Activated CD8-positive, alpha-beta memory T cell treated with anti-CD3 and anti-CD28 coated beads for 4 hours (primary cell): ENCODE results near the gene SMOC2.
"Not testable (repeated sequence)": the region's sequence is repeated elsewhere in the genome, so short reads cannot be mapped to it uniquely, and the experiment has no call there.

ENCODE experiments used
- DNase-seq, 2 donors: peaks; one replicate each; pipeline ENCODE4 v3.0.0-alpha.2; 2020; ENCODE audit warnings: low read depth in 2 of 2

SMOC2 gene

GRCh38 chr6:168538188-168538891 is 97.4 kb downstream of the SMOC2 start:
- not testable (repeated sequence) for DNase-seq

DNA sequence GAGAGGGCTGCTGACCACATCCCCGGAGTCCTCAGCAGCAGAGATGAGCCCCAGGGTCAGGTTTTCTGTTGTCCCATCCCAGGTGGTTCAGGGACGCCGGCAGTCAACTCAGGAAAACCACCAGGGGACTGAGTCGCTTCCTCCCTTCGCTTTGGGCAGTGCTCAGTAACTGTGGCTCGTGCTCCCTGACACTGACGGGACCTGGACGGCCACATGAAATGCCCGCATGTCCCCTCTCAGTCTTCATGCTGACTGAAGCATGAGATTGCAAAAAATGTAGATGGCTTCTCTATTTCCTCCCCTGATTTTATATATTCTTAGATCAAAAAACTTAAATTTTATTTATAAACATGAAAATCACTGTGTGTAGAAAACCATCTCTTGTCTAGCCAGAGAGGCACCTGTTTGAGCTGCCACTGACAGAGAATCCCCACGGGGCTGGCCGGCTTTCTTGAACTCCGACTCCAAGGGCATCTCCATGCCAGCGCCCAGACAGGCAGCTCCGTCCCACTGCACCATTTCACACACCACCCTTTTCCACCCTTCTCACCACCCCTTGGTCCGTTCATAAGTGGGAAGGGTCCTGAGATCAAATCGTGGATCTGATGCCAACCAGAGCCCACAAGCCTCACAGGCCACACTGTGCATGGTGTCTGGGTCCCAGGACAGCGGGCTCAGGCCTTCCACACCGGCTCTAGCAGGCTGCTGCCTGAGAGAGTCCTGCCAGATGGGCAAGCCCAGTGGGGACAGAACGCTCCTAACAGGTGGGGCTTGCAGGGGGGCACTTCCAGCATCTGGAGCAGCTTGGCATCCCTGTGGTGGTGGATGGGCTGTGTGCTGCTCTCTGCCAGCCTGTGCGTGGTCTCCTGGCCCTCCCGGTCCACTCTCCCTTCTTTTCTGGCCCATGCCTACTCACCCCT is 98.2 kb downstream of the SMOC2 start:
- no peak for DNase-seq

- DNase-seq: no peak
Measured at GRCh38 chr6:168540713-168541291, 99.8 kb downstream of the SMOC2 start.

DNA sequence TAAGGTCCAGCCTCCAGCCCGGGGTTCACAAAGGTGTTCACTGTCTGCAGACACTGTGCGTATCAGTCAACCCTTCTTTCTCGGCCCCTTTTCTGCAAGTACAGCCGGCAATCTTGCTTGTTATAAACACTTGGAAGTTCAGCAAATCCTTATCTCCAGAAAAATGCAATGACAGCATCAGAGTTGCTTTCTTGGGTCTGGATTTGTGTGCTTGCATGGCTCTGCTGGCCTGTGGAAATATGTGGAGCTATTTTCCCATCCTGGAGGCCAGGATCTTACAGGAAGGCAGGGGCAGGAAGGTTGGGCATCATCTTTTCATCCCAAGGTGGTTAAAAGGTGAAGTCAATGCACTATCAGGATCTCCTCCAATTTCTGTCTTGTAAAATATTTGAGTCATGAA is 100.3 kb downstream of the SMOC2 start:
- no peak for DNase-seq

- no peak for DNase-seq
Measured at GRCh38 chr6:168542301-168542700, 101.3 kb downstream of the SMOC2 start.

- no peak for DNase-seq
Measured at GRCh38 chr6:168545428-168545827, 104.4 kb downstream of the SMOC2 start.

DNA sequence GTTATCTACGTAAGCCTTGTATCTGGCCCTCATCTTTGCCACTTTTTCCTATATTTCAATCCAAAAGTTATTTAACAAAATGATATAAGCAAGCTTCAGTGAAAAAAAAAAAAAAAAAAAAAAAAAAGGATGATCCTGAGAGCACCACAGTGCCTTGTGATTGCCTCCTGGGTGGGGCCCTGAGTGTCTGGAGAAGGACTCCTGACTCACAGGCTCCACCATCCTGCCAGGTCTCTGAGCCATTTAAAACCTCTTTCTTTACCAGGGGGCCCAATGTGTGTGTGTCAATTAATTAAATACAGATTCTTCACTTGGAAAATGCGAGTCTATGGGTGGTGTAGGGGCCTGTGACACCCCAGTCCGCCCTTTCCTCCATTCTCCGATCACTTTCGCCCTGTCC is 105.2 kb downstream of the SMOC2 start:
- no peak for DNase-seq

DNA sequence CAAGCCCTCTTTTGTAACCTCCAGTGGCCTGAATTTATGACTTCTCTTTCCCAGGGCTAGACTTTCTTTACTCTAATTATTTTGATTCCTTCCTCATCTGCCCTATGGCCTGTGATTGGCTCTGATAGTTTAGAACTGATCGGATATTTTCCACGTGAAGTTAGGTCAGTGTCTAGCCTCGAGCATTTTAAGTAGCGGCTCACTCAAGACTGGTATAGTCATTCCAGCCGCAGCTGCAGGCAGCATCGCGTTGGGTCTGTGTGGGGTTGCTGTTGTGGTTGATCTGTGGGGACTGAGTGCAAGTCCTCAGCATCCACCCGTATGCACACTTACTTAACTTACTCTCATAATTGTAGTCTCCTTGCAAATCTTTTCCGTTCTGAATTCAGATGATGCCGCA is 105.7 kb downstream of the SMOC2 start:
- no peak for DNase-seq

DNA sequence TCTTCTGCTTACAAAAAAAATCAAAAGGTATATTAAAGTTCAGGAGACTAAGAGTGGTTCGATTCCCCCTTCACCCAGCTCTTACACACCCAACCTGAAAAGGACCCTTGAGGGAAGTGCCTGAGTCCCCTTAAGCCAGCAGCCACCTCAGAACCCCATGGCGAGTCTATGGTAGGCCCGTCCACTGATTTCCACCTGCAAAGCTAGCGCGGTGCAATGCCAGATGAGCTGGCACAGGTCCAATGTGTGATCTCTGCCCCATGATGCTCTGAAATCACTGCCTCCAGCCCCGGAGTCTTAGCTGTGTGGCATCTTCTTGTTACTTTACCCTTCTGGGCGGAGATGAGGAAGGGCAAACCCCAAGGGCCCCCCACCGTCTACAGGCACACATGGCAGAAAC is 109.3 kb downstream of the SMOC2 start:
- no peak for DNase-seq

- no peak for DNase-seq
Measured at GRCh38 chr6:168554472-168554871, 113.5 kb downstream of the SMOC2 start.

GRCh38 chr6:168554898-168555617 is 114.1 kb downstream of the SMOC2 start:
- DNase-seq: no peak

DNA sequence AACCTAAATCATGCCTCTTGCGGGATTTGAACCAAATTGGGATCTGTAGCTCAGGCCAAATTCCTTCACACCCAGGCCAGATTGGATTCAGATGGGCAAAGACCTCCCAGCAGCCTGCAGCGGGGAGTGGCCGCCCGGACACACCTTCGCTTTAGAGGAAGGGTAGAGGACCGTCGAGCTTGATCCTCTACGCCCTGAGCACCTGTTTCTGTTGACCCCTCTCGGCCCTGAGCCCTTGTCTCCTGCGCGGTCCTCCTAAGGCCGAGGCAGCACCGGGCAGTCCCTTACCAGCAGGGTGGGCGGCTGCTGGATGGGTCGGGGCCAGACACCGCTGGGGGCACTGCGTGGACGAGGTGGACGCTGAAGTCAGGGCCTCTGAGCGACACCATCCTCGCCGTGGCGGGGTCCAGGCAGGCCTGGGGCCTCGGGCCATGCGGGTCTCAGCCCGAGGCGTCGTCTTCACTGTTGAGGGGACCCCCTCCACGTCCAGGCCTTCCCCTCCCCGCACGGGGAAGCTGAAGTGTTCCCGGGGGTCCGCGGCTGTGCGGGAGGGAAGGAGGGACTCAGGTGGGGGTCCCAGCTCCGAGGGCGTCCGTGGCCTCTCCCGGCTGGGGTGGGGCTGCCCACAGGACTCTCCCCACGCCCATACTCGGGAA is 114.8 kb downstream of the SMOC2 start:
- no peak for DNase-seq

DNA sequence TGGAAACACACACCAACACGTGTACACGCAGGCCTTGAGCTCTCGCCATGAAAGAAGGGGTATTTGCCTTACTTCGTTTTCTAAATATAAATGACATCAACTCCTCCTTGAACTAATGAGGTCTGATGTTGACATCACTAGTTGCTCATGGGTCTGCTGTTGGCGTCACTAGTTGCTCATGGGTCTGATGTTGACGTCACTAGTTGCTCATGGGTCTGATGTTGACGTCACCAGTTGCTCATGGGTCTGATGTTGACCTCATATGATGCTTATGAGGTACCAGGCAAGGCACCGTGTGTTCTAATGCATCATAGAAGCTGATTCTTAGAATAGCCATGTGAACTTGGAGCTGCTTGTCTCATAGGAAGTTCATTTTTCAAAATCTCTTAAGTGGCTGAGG is 116.5 kb downstream of the SMOC2 start:
- DNase-seq: no peak

DNA sequence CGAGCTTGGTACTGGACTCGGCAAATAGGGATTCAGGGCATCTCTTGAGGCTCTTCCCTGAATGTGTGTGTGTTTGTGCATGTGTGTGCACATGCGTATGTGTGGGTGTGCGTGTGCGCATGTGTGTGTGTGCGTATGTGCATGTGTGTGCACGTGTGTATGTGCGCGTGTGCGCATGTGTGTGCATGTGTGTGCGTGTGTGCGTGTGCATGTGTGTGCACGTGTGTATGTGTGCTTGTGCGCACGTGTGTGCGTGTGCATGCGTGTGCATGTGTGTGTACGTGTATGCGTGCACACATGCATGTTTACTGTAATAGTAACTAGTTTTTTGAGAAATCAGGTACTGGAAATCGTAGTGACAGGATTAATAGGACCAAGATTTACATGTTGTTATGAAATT is 117.7 kb downstream of the SMOC2 start:
- DNase-seq: no peak

DNA sequence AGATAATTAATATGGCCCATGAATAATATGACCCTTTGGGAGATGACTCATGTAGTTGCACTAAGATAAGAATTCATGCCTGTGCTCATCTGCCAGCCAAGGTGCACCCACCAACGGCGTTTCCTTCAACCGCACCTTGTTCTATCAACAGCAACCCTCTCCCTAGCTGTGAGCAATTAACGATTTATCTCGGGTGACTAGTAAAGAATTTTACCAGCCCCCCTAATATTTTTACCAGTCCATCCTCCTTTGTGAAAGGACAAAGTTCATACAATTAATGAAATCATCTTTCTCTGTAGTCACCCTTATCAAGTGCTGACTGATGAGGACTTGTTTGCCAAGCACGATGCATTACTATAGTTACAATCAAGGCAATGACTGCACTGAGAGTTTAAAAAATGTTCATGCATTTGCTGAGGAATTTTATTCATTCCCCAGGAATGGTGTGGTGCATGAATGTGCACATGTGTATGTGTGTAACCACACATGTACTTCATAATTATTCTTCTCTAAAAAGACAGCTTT is 118.7 kb downstream of the SMOC2 start:
- no peak for DNase-seq

DNA sequence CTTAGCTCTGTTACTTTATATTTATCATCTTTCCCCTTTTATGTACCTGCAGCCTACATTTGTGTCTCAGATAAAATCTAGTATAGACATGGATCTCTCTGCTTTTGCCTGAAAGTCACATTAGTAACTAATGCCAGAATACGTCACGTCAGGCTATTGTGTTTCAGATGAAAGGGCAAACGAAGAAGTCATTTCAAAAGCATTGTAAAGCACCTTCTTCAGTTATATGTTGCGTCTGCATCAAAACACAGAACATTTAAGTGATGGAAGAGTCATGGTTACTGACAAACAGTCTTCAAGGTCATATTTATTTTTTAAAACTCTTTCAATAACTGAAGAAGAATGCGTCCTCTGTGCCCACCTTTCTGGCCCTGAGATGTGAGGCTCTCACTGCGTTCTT is 119.1 kb downstream of the SMOC2 start:
- DNase-seq: no peak

- no peak for DNase-seq
Measured at GRCh38 chr6:168562576-168563151, 121.7 kb downstream of the SMOC2 start.

- DNase-seq: no peak
Measured at GRCh38 chr6:168563656-168564055, 122.7 kb downstream of the SMOC2 start.

DNA sequence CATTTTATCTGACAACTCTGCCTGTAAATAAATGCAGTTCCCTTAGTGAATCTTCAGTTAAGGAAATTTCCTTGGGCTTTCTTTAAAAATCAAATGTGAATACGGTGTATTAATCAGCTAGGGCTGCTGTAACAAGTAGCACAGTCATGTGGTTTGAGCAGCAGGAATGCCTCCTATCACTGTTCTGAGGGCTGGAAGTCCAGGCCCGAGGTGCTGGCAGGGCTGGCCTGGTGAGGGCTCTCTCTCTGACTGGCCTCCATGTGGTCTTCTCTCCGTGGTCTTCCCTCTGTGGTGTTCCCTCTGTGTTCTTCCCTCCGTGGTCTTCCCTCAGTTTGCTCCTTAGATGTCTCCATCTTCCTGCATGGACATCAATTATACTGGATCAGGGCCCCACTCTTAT is 124.1 kb downstream of the SMOC2 start:
- DNase-seq: no peak

DNA sequence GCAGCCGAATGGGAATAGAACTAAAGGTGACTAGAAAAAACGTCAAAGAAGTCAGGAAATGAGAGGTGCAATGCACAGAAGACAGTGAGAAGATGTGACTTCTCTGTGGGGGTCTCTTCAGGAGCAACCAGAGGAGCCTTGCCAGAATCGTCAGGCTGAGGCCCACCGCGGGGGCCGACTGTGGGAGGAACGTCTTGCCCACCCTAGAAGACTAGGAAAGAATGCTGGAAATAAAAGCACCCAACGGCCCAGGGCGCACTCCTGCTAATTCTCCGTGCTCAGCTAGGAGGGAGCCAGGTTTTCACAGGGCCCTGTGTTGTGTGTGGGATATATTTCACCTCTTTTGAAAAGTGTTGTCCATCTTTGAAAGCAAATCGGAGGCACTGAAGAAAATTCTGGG is 129.2 kb downstream of the SMOC2 start:
- no peak for DNase-seq

GRCh38 chr6:168571268-168571667 is 130.3 kb downstream of the SMOC2 start:
- DNase-seq: no peak
